BLaER1 (cell line): ENCODE data around the gene PLP2.
"Not testable (repeated sequence)": the region's sequence is repeated elsewhere in the genome, so short reads cannot be mapped to it uniquely, and the experiment has no call there.

ENCODE experiments used
- H3K27ac ChIP-seq: shearing (Covaris generic); formaldehyde crosslinking; 2 replicates; pipeline ENCODE4 v1.8.1; 2022
- H3K27me3 ChIP-seq: shearing (Covaris generic); formaldehyde crosslinking; 2 replicates; pipeline ENCODE4 v1.8.1; 2022
- H3K36me3 ChIP-seq: shearing (Covaris generic); formaldehyde crosslinking; 2 replicates; pipeline ENCODE4 v1.8.1; 2022
- H3K4me1 ChIP-seq: shearing (Covaris generic); formaldehyde crosslinking; 2 replicates; pipeline ENCODE4 v1.8.1; 2022
- H3K4me2 ChIP-seq: shearing (Covaris generic); formaldehyde crosslinking; 2 replicates; pipeline ENCODE4 v1.8.1; 2022
- H3K4me3 ChIP-seq: shearing (Covaris generic); formaldehyde crosslinking; 2 replicates; pipeline ENCODE4 v1.8.1; 2022
- H3K9ac ChIP-seq: shearing (Covaris generic); formaldehyde crosslinking; 2 replicates; pipeline ENCODE4 v1.8.1; 2022
- H3K9me3 ChIP-seq: shearing (Covaris generic); formaldehyde crosslinking; 2 replicates; pipeline ENCODE4 v1.8.1; 2022
- H4K20me1 ChIP-seq: shearing (Covaris generic); formaldehyde crosslinking; 2 replicates; pipeline ENCODE4 v1.8.1; 2022
- Cebpa-rat ChIP-seq: shearing (Covaris generic); IDR thresholded peaks from 2 replicates; pipeline ENCODE4 v1.8.1; 2022

Gene PLP2

DNA sequence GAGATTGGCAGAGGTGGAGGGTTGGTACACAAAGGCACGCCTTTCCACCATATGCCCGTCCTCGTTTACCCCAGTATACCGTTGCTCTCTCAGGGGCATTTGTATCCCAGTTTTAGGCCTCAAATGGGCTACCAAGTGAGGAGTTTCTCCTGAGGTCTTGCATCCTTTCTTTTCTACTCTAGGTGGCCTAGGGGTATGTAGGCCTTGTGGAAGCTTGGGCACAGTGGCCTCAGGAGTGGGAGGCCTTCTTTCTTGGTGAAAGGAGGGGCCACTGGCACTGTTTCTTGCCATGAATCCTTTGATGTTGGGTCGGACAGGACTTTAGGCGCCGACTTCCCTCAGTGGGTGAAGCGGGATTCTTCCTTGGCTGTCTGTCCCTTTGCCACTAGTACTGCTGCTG is 24.4 kb upstream of the PLP2 start:
- Histone ChIP-seq H3K27ac (no peak overlapping the region), H3K9ac (no peak overlapping the region), H3K27me3 (peaks cover 25% of the 10 kb centered on the region), H3K4me3 (no peak overlapping the region), H3K4me1 (no peaks in the 10 kb centered on the region), H3K9me3 (peaks cover 28% of the 10 kb centered on the region), H3K4me2 (no peak overlapping the region), H3K36me3 (0 out of 2 replicates have a peak, but pooled peaks cover under 1% of the 10 kb centered on the region), H4K20me1 (no peaks in the 10 kb centered on the region)
- no peak for TF ChIP-seq Cebpa-rat

DNA sequence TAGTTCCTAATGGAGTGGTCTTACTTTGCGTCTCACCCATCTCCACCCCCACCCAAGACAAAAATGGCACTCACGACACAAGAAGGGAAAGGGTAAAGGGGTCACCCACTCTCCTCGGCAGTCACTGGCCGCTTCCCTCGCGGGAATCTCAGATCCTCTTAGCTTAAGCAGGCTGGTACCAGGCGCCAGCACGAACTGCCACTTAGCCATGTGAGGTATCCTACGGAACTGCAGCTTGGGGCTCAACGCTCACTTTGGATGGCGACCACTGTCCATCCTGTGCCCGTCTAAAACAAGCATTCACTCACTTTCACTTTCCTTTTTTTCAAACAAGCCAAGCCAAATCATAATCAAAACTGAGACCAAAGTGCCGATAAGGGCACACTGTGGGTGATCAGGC is 23.8 kb upstream of the PLP2 start:
- no peak overlapping the region for H3K9ac ChIP-seq
- no peaks in the 10 kb centered on the region for H3K36me3 ChIP-seq
- TF ChIP-seq Cebpa-rat, result no peak
- H3K4me2 ChIP-seq, result no peak overlapping the region
- peaks cover 25% of the 10 kb centered on the region for H3K9me3 ChIP-seq
- H4K20me1 ChIP-seq, result no peaks in the 10 kb centered on the region
- H3K27ac ChIP-seq, result no peak overlapping the region
- no peak overlapping the region for H3K4me3 ChIP-seq
- H3K27me3 ChIP-seq, result peaks cover 26% of the 10 kb centered on the region
- no peaks in the 10 kb centered on the region for H3K4me1 ChIP-seq

GRCh38 chrX:49148390-49149100 is 23.2 kb upstream of the PLP2 start:
- not testable (repeated sequence) for H4K20me1 ChIP-seq, H3K4me2 ChIP-seq, H3K36me3 ChIP-seq, H3K9ac ChIP-seq, H3K27ac ChIP-seq, H3K4me3 ChIP-seq, H3K4me1 ChIP-seq
- H3K9me3 ChIP-seq, result peaks cover 25% of the 10 kb centered on the region
- peaks cover 22% of the 10 kb centered on the region for H3K27me3 ChIP-seq

GRCh38 chrX:49149291-49149690 is 22.4 kb upstream of the PLP2 start:
- H3K9ac ChIP-seq, H3K27ac ChIP-seq, H4K20me1 ChIP-seq, H3K4me3 ChIP-seq, H3K4me2 ChIP-seq, H3K36me3 ChIP-seq, H3K4me1 ChIP-seq: not testable (repeated sequence)
- Histone ChIP-seq H3K27me3 (peaks cover 19% of the 10 kb centered on the region), H3K9me3 (peaks cover 25% of the 10 kb centered on the region)

GRCh38 chrX:49153467-49153866 is 18.2 kb upstream of the PLP2 start:
- no peak for TF ChIP-seq Cebpa-rat

DNA sequence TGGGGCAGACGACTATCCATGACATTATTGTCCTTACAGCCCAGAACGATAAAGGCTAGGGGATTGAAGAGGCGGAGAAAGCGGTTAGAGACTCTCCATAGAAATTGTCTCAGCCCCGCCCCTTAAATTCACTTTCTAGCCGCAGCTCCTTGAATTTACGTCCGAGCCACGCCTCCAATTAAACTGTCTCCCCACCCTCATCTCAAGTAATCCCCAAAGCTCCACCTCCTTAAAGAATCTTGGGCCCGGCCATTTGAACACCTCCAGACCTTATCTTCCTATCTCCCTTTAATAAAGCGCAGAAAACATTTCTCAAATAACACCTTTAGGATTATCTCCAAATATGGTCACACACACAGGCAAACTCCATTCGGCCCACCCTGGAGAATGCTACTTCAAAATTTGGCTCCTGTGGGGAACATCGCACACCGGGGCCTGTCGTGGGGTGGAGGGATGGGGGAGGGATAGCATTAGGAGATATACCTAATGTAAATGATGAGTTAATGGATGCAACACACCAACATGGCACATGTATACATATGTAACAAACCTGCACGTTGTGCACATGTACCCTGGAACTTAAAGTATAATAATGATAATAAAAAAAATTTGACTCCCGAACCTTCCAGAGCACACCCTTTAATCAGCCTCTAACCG is 16.3 kb upstream of the PLP2 start:
- TF ChIP-seq Cebpa-rat, result no peak
- H3K9me3 ChIP-seq, result 0 out of 2 replicates have a peak, but pooled peaks cover 4% of the 10 kb centered on the region
- H3K4me2 ChIP-seq, result peak overlapping the region; percentile 73
- peak overlapping the region; percentile 74 for H3K27ac ChIP-seq
- peak overlapping the region; percentile 71; the same call in 1 of the 2 replicates for H3K9ac ChIP-seq
- 0 out of 2 replicates have a peak, but pooled peaks cover 7% of the 10 kb centered on the region for H3K4me1 ChIP-seq
- peaks cover 34% of the 10 kb centered on the region for H3K27me3 ChIP-seq
- peak overlapping the region; percentile 65 for H3K4me3 ChIP-seq
- no peaks in the 10 kb centered on the region for H4K20me1 ChIP-seq
- H3K36me3 ChIP-seq, result no peaks in the 10 kb centered on the region

More at GRCh38 chrX:49153467-49153866, 18.2 kb upstream of the PLP2 start:
- Histone ChIP-seq H3K4me3 (no peak overlapping the region), H3K9ac (no peak overlapping the region), H3K9me3 (0 out of 2 replicates have a peak, but pooled peaks cover 8% of the 10 kb centered on the region), H3K36me3 (no peaks in the 10 kb centered on the region), H3K4me2 (no peak overlapping the region), H3K4me1 (0 out of 2 replicates have a peak, but pooled peaks cover 7% of the 10 kb centered on the region), H3K27ac (no peak overlapping the region), H3K27me3 (peaks cover 15% of the 10 kb centered on the region), H4K20me1 (no peaks in the 10 kb centered on the region)

DNA sequence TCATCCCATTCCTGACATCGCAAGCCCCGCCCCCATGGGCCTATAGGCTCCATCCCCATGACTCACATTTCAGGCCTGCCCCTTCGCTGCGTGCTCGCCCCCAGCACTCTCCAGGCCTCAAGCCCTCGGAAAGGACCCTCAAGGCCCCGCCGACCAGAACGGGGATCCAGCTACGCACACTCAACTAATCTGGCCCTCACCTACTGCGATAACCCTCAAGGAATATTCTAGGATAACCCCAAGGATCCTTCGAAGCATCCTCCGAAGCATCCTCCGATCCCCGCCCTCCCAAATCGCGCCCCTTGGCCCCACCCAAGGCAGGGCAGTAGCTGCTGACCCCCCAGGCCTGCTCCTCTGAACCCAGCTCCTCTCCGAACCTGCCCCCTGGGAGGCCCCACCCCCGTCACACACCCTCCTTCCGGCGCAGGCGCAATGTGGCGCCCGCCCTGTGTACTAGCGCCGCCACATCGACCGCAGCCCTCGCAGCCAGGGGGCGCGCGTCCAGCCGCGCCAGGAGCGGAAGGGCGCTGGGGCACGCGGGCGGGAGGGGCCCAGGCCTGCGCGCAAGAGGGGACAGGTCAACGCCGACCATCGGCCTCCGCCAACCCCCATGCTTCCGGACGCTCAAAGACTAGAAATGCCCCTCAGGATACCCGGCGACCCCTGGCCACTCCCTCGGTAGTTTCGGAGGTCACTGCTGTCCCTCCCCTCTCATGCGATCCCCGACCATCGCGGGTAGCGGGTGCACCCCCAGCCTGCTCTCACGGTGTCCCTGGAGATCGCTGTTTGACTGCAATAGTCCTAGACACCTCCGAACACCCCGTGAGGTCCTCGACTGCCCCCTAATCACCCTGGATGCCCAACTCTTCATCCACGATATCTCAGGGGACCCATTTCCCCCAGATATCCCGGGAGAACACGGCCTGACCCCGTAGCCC is 15.5 kb upstream of the PLP2 start:
- H4K20me1 ChIP-seq, result no peaks in the 10 kb centered on the region
- H3K9ac ChIP-seq, result peak overlapping the region; percentile 71
- no peak for TF ChIP-seq Cebpa-rat
- H3K27me3 ChIP-seq, result peaks cover 37% of the 10 kb centered on the region
- 0 out of 2 replicates have a peak, but pooled peaks cover 7% of the 10 kb centered on the region for H3K4me1 ChIP-seq
- peak overlapping the region; percentile 74 for H3K27ac ChIP-seq
- 0 out of 2 replicates have a peak, but pooled peaks cover 4% of the 10 kb centered on the region for H3K9me3 ChIP-seq
- peak overlapping the region; percentile 65 for H3K4me3 ChIP-seq
- H3K36me3 ChIP-seq, result no peaks in the 10 kb centered on the region
- H3K4me2 ChIP-seq, result peak overlapping the region; percentile 73

GRCh38 chrX:49157194-49157593 is 14.5 kb upstream of the PLP2 start:
- H3K4me2 ChIP-seq, result no peak overlapping the region
- H4K20me1 ChIP-seq, result no peaks in the 10 kb centered on the region
- no peak overlapping the region for H3K27ac ChIP-seq
- no peak for TF ChIP-seq Cebpa-rat
- no peak overlapping the region for H3K4me3 ChIP-seq
- H3K4me1 ChIP-seq, result 0 out of 2 replicates have a peak, but pooled peaks cover 7% of the 10 kb centered on the region
- no peak overlapping the region for H3K9ac ChIP-seq
- H3K9me3 ChIP-seq, result 0 out of 2 replicates have a peak, but pooled peaks cover 4% of the 10 kb centered on the region
- H3K27me3 ChIP-seq, result peaks cover 37% of the 10 kb centered on the region
- H3K36me3 ChIP-seq, result no peaks in the 10 kb centered on the region

DNA sequence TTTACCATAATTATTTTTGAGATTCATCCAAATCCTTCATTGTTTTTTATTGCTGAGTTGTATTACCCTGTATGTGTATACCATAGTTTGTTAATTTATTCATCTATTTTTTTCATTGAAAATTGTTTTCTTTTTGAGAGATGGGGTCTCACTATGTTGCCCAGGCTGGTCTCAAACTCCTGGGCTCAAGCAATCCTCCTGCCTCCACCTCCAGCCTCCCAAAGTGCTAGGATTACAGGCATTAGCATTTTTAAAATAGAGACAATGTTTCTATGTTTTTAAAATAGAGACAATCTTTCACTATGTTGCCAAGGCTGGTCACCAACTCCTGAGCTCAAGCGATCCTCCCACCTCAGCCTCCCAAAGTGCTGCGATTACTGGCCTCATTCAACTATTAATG is 10.8 kb upstream of the PLP2 start:
- Histone ChIP-seq H3K4me2 (no peak overlapping the region), H3K27me3 (peaks cover 29% of the 10 kb centered on the region), H3K9ac (no peak overlapping the region), H3K4me3 (no peak overlapping the region), H3K4me1 (peaks cover 18% of the 10 kb centered on the region), H3K9me3 (peaks cover 19% of the 10 kb centered on the region), H4K20me1 (no peaks in the 10 kb centered on the region), H3K36me3 (no peaks in the 10 kb centered on the region), H3K27ac (no peak overlapping the region)
- no peak for TF ChIP-seq Cebpa-rat
